KMS-11 (cell line): ENCODE measurements around the gene TSPAN7.

Experiments used
- H2AFZ ChIP-seq: fragments of 200-600 bp; sonication (generic); 2 replicates; pipeline ENCODE4 v1.6.1; 2016; ENCODE audit warnings: antibody characterized with exemption, mixed run types, low read depth
- H3K27ac ChIP-seq: fragments of 200-600 bp; sonication (generic); 2 replicates; pipeline ENCODE4 v1.6.1; 2016; ENCODE audit warnings: mild to moderate bottlenecking, mixed run types
- H3K27me3 ChIP-seq: fragments of 200-600 bp; sonication (generic); 2 replicates; pipeline ENCODE4 v1.6.1; 2017; ENCODE audit warnings: mild to moderate bottlenecking, low read depth, mixed run types, moderate library complexity; ENCODE audit not compliant: insufficient read depth
- H3K36me3 ChIP-seq: fragments of 200-600 bp; sonication (generic); 2 replicates; pipeline ENCODE4 v1.6.1; 2017; ENCODE audit warnings: mild to moderate bottlenecking, mixed run types; ENCODE audit not compliant: insufficient read depth
- H3K4me1 ChIP-seq: fragments of 200-600 bp; sonication (generic); 2 replicates; pipeline ENCODE4 v1.6.1; 2016; ENCODE audit warnings: mild to moderate bottlenecking, low read depth, mixed run types; ENCODE audit not compliant: poor library complexity, severe bottlenecking
- H3K4me2 ChIP-seq: fragments of 200-600 bp; sonication (generic); 2 replicates; pipeline ENCODE4 v1.7.0; 2016; ENCODE audit warnings: mild to moderate bottlenecking, mixed run types
- H3K4me3 ChIP-seq: fragments of 200-600 bp; sonication (generic); IDR thresholded peaks from 2 replicates; pipeline ENCODE4 v1.6.1; 2017; ENCODE audit warnings: low read depth, low read length, mixed read lengths; ENCODE audit not compliant: insufficient read depth
- H3K79me2 ChIP-seq: fragments of 200-600 bp; sonication (generic); 2 replicates; pipeline ENCODE4 v1.6.1; 2016; ENCODE audit warnings: low read depth, mixed run types; ENCODE audit not compliant: insufficient read depth
- H3K9ac ChIP-seq: fragments of 200-600 bp; sonication (generic); 2 replicates; pipeline ENCODE4 v1.6.1; 2016; ENCODE audit warnings: mild to moderate bottlenecking, mixed run types
- H4K20me1 ChIP-seq: fragments of 200-600 bp; sonication (generic); 2 replicates; pipeline ENCODE4 v1.6.1; 2016; ENCODE audit warnings: mild to moderate bottlenecking, mixed run types; ENCODE audit not compliant: insufficient read depth
- CTCF ChIP-seq: fragments of 200-600 bp; sonication (generic); conservative IDR thresholded peaks from 2 replicates; pipeline ENCODE4 v1.6.1; 2017; ENCODE audit warnings: low read depth, mild to moderate bottlenecking, antibody characterized with exemption, low read length, moderate library complexity, mixed read lengths

TSPAN7 gene

GRCh38 chrX:38574858-38575257 is 13.5 kb downstream of the TSPAN7 start:
- Histone ChIP-seq H3K27ac (no peak overlapping the region), H3K36me3 (no peaks in the 10 kb centered on the region), H4K20me1 (no peaks in the 10 kb centered on the region), H3K4me2 (no peak overlapping the region), H3K4me3 (no peak overlapping the region), H2AFZ (no peak overlapping the region), H3K79me2 (no peaks in the 10 kb centered on the region), H3K4me1 (no peaks in the 10 kb centered on the region), H3K27me3 (no peaks in the 10 kb centered on the region), H3K9ac (no peak overlapping the region)
- TF ChIP-seq CTCF, result no peak

GRCh38 chrX:38575888-38576287 is 14.5 kb downstream of the TSPAN7 start:
- H3K27ac ChIP-seq, result no peak overlapping the region
- no peak overlapping the region for H3K4me2 ChIP-seq
- no peaks in the 10 kb centered on the region for H3K4me1 ChIP-seq
- no peaks in the 10 kb centered on the region for H4K20me1 ChIP-seq
- H3K4me3 ChIP-seq, result no peak overlapping the region
- H3K27me3 ChIP-seq, result no peaks in the 10 kb centered on the region
- TF ChIP-seq CTCF, result no peak
- no peaks in the 10 kb centered on the region for H3K79me2 ChIP-seq
- H3K36me3 ChIP-seq, result no peaks in the 10 kb centered on the region
- no peak overlapping the region for H3K9ac ChIP-seq
- H2AFZ ChIP-seq, result no peak overlapping the region

- Histone ChIP-seq H3K4me2 (no peak overlapping the region), H3K27ac (no peak overlapping the region)
Observed at GRCh38 chrX:38577738-38578137, 16.4 kb downstream of the TSPAN7 start.

GRCh38 chrX:38578167-38578566 is 16.8 kb downstream of the TSPAN7 start:
- Histone ChIP-seq H3K27me3 (no peaks in the 10 kb centered on the region), H3K4me1 (no peaks in the 10 kb centered on the region), H3K4me2 (no peak overlapping the region), H2AFZ (no peak overlapping the region), H3K27ac (no peak overlapping the region), H3K9ac (no peak overlapping the region), H3K79me2 (no peaks in the 10 kb centered on the region), H3K4me3 (no peak overlapping the region), H3K36me3 (no peaks in the 10 kb centered on the region), H4K20me1 (no peaks in the 10 kb centered on the region)
- no peak for TF ChIP-seq CTCF

More at GRCh38 chrX:38577738-38578137, 16.4 kb downstream of the TSPAN7 start:
- Histone ChIP-seq H2AFZ (no peak overlapping the region), H3K27me3 (no peaks in the 10 kb centered on the region), H3K79me2 (no peaks in the 10 kb centered on the region), H3K36me3 (no peaks in the 10 kb centered on the region), H4K20me1 (no peaks in the 10 kb centered on the region), H3K4me3 (no peak overlapping the region), H3K4me1 (no peaks in the 10 kb centered on the region), H3K9ac (no peak overlapping the region)
- no peak for TF ChIP-seq CTCF
